HG03045 (cell line): ENCODE data around the gene TECPR2.

Experiments
- ATAC-seq: cut with Tn5 transposase; IDR thresholded peaks from one replicate; pipeline ENCODE4 v1.9.1; 2021; ENCODE audit warnings: mild to moderate bottlenecking, moderate library complexity; ENCODE audit not compliant: unreplicated experiment

The TECPR2 gene

GRCh38 chr14:102461490-102462338, 99.0 kb downstream of the TECPR2 start:
- no peak for ATAC-seq

- no peak for ATAC-seq
Measured at GRCh38 chr14:102462391-102462790, 99.7 kb downstream of the TECPR2 start.

- ATAC-seq: no peak
Measured at GRCh38 chr14:102464006-102464405, 101.3 kb downstream of the TECPR2 start.

DNA sequence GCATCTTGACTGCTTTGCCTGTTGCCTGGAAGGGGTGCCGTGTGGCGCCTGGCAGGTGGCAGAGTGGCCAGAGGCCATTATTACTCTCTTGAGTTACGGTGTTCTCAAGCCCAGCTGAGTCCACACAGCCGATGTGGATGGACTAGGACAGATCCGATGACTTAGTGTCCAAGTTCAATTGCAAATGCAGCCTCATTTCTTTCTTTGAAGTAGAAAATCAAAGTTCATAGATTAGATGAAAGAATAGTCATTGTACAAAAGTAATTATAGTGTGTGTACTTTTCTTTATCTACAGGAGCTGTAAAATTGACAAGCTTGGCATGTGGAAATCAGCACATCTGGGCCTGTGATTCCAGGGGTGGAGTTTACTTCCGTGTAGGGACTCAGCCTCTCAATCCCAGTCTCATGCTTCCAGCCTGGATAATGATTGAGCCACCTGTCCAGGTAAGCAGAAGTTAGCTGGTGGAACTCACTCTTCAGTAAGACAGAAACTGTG, 102.2 kb downstream of the TECPR2 start:
- no peak for ATAC-seq

GRCh38 chr14:102469261-102469660, 106.5 kb downstream of the TECPR2 start:
- no peak for ATAC-seq

GRCh38 chr14:102471921-102472790, 109.4 kb downstream of the TECPR2 start:
- ATAC-seq: no peak

GRCh38 chr14:102472791-102473150, 110.0 kb downstream of the TECPR2 start:
- no peak for ATAC-seq

DNA sequence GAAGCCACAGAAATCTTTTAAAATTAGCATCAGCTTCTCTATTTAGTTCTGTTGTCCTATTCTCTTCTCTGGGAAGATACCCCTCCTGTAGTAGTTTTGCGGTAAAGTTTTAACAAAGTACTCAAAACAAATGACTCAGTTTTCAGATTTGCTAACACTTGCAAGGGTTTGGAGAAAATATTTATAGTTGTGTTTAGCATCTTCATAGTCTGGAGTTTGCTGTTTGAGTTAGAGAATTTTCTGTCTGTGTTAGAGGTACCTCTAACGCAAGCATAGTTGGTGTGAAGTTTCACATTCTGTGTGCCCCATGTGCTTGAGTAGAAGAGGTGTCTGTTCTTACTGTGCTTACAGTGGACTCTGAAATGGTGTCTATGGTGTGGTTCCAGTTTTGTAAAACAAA, 110.8 kb downstream of the TECPR2 start:
- no peak for ATAC-seq

- no peak for ATAC-seq
Measured at GRCh38 chr14:102474934-102475333, 112.2 kb downstream of the TECPR2 start.

DNA sequence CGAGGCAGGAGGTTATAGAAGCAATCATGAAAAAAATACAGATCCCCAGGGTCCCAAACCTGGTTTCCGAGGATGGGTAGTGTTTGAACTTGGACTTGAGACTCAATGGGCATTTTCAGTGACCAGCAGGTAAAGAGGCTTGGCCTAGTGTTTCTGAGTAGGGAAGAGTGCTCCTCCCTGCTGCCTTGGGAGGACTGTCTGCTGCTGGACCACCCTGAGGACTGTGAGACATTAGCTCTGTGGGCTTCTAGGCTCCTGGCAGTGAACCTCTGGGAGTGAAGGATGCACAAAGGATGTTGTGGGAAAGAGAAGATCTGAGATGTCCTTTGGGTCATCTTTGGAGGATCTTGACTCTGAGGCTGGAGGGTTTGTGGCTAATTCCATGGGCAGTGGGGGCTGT, 116.4 kb downstream of the TECPR2 start:
- ATAC-seq: no peak

DNA sequence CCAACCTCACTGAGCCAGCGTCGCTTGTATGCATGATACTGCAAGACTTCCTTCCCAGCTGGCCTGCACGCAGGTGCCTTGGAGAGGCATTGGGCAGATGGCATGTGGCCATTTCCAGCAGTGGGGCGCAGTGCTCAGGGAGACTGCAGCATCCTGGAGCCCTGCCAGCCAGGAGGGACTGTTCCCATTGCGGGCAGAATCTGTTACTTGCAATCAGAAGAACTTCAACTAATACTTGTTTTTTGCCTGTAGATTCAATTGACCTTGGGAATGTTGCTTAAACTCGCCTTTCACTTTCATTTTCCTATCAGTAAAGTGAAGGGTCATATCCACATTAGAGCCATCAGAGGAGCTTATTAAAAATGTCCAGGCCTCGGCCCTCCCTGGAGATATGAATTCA, 117.0 kb downstream of the TECPR2 start:
- no peak for ATAC-seq

- no peak for ATAC-seq
Measured at GRCh38 chr14:102481371-102481770, 118.6 kb downstream of the TECPR2 start.

DNA sequence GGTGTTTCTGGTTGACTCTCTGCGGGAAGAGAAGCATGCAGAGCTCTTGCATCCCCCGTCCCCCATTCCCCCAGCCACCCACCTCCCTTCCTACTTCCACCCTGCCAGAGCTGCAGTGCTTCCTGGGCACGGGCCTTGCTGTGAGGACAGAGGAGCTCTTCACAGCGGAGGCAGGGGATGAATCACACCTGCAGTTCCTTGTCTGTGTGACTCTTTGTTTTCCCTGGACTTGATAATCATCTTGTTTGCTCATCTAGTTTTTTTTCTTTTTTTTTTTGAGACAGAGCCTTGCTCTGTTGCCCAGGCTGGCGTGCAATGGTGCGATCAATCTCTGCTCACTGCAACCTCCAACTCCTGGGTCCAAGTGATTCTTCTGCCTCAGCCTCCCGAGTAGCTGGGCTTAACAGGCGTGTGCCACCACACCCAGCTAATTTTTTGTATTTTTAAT, 119.1 kb downstream of the TECPR2 start:
- no peak for ATAC-seq

GRCh38 chr14:102484316-102484715, 121.6 kb downstream of the TECPR2 start:
- ATAC-seq: no peak

GRCh38 chr14:102485693-102486512, 123.2 kb downstream of the TECPR2 start:
- ATAC-seq: no peak

- ATAC-seq: no peak
Measured at GRCh38 chr14:102486513-102487203, 123.9 kb downstream of the TECPR2 start.

DNA sequence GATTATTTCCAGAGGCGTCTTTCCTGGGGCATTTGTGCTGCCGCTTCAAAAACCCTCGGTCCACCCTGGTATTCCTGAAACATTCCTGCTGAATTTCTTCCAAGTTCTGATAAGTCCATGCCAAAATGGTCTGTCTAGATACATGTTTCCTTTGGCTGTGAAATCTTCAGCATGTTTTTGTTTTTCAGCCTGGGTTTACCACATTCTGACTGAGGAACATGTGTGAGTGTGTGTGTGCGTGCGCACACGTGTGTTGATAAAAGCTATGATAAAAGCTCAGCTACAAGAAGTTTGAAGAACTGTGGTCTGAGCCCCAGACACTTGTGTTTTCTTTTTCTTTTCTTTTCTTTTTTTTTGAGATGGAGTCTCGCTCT, 124.5 kb downstream of the TECPR2 start:
- no peak for ATAC-seq

GRCh38 chr14:102490456-102490855, 127.7 kb downstream of the TECPR2 start:
- no peak for ATAC-seq

DNA sequence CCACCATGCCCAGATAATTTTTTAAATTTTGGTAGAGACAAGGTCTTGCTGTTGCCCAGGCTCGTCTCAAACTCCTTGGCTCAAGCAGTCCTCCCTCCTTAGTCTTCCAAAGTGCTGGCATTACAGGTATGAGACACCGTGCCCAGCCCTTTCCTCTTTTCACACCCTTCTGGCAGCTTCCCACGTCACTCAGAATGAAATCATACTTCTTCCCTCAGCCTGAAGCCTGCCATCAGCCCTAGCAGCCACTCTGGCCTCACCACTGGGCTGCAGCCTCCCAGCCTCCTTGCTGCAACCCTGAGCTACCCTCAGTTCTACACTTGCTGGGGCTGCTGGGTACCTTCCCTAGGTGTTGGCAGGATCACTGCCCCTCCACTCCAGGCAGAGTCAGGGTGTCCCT, 128.6 kb downstream of the TECPR2 start:
- no peak for ATAC-seq

GRCh38 chr14:102491786-102492530, 129.2 kb downstream of the TECPR2 start:
- no peak for ATAC-seq
